GM12875 (cell line): ENCODE measurements around the gene CD82.

ENCODE experiments used
- H3K4me3 ChIP-seq: one replicate; pipeline ENCODE4 v1.5.1; 2011; ENCODE audit warnings: low read depth, low read length, control low read depth
- TF ChIP-seq, protein P1 (sequence below): IDR thresholded peaks from 2 replicates; pipeline ENCODE4 v1.5.1; 2011; ENCODE audit warnings: low read depth, mild to moderate bottlenecking, control low read depth, inconsistent platforms, low read length, moderate library complexity, borderline replicate concordance; ENCODE audit not compliant: insufficient read depth

Gene CD82

DNA sequence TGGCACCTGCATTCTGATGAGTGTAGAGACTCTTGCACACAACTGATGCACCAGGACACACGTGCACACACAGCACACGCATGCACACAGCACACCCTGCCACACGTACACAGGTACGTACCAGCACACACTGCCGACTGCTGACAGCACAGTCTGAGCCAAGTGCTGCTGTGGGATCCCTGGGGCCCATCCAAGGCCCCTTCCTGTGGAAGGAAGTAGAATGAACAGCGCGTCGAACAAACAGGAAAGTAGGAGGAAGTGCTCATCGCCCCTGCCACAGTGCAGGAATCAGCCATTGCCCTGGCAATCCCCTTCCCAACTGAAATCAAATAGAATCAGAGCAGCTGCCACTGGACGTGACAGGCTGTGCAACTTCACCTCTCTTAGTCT lies 57.9 kb downstream of the CD82 start:
- H3K4me3 ChIP-seq, result no peak overlapping the region
- TF ChIP-seq, protein P1, sequence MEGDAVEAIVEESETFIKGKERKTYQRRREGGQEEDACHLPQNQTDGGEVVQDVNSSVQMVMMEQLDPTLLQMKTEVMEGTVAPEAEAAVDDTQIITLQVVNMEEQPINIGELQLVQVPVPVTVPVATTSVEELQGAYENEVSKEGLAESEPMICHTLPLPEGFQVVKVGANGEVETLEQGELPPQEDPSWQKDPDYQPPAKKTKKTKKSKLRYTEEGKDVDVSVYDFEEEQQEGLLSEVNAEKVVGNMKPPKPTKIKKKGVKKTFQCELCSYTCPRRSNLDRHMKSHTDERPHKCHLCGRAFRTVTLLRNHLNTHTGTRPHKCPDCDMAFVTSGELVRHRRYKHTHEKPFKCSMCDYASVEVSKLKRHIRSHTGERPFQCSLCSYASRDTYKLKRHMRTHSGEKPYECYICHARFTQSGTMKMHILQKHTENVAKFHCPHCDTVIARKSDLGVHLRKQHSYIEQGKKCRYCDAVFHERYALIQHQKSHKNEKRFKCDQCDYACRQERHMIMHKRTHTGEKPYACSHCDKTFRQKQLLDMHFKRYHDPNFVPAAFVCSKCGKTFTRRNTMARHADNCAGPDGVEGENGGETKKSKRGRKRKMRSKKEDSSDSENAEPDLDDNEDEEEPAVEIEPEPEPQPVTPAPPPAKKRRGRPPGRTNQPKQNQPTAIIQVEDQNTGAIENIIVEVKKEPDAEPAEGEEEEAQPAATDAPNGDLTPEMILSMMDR, result no peak

DNA sequence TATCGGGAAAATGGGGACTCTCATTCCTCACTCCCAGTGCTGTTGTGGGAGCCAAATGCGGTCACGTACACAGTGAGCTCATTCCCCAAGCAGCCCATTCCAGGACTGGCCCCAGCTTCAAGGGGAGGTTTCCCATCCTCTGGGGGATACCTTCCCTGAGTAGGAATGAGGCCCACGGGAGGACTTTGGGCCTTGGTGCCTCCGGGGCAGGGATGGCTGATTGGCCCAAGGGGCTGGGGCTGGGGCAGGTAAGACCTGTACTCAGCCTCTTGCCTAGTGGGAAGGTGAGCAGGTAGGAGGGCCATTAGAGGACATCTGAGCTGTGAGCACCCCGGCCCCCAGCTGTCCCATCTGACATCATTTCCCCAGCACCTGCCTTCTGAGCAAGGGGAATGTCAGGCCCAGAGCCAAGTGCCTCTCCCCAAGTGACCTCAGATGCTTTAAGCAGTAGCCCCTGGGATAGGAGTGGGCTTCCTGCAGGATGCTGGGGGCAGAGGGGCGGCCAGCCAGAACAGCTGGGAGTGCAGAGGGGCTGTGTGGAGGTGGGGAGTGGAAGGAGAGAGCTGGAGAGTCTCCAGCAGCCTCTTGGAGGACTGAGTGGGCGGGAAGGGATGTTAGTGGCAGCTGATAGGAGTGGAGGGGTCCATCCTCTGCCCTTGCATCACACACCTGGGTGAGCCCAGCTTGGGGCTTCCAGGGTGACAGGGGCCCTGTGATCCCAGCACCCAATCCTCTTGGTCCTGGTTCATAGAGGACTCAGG lies 58.4 kb downstream of the CD82 start:
- TF ChIP-seq, protein P1, result no peak
- H3K4me3 ChIP-seq, result no peak overlapping the region

DNA sequence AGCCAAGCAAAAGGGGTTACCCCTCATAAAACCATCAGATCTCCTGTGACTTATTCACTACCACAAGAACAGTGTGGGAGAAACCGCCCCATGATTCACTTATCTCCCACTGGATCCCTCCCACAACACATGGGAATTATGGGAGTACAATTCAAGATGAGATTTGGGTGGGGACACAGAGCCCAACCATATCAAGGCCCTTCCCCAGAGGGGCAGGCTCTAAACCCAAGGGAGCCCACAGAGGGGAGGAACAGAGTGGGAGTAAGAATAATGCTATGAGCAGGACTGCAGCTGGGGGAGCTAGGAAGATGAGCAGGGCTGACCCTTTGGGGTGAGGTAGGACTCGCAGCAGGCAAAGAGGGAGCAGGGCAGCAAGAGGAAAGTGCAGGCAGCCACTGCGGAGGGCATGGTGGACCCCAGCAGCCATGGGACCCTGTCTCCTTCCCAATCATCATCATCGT lies 59.3 kb downstream of the CD82 start:
- TF ChIP-seq, protein P1, result no peak
- H3K4me3 ChIP-seq, result no peak overlapping the region

DNA sequence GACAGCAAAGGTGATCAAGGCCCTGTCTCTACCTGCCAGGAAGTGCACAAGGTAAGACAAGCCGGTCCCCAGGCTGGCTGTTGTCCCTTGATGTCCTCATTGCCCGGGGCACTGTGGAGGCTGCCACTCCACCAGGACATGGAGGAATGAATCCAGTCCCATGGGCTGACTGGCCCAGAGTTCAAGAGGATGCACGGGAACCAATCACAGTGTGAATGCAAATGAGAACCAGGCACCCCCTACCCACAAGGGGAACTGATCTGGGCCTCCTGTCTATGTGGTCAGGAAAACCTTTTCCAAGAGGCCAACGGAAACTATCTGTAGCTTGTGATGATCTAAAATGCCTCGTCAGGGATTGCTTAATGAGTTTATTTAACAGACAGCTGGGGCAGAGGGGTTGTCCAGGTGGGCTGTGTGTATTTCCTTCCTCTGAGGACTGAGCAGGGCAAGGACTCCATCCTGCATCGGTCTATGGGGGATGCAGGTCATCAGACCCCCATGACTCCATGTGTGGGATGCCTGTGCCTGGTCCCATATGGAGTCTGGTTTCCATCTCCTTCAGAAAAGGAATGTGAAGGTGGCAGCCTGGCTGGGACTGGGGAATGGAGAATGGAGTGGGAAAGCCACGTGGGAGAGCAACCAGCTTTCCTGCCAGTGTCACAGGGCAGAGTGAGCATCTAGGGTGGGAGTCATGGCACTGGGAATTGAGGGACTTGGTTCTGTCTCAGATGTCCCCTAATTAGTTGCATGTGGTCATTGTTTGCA lies 60.5 kb downstream of the CD82 start:
- TF ChIP-seq, protein P1, result no peak
- H3K4me3 ChIP-seq, result no peak overlapping the region

DNA sequence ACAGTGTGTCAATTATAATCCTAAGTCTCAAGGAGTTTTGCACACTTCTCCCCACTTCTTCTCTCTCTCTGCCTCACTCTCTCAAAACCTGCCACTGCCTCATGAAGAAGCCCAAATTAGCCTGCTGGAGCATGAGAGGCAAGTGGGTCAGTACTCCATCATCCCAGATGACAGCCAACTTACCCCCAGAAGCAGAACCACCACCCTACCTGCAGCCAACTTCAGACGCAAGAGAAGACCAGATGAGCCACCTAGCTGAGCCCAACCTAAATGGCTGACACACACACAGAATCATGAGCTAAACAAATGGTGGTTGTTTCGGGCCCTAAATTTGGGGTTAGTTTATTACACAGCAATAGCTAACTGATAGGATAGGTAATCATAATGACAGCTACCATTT lies 61.2 kb downstream of the CD82 start:
- TF ChIP-seq, protein P1, result no peak
- H3K4me3 ChIP-seq, result no peak overlapping the region

DNA sequence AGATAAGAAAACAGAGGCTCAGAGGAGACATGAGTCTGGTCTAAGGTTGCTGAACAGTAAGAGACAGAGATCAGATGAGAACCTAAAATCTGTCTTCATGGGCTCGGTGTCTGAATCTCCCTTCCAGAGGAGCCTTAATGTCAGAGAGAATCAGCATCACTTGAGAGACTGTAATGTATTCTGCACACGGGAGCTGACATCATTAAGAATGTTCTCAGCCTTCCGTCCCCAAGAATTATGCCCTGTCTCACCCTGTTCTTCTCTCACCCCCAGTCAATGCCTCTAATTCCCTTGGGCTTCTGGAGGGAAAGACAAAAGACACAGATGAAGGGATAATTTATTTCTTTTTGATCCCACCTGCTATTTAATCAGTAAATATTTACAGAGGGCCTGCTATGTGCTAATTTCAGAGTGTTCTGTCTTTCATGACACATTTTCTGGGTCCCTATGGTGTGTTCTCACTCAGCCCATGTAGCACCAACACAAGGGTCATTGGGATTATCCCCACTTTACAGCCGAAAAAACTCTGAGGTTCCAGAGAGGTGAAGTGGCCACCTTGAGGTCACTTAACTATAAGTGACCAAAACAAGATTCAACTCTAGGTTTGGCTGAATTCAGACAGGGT lies 61.8 kb downstream of the CD82 start:
- TF ChIP-seq, protein P1, result no peak
- no peak overlapping the region for H3K4me3 ChIP-seq
